Measurements from ENCODE around the gene ZDHHC9.

Gene ZDHHC9

DNA sequence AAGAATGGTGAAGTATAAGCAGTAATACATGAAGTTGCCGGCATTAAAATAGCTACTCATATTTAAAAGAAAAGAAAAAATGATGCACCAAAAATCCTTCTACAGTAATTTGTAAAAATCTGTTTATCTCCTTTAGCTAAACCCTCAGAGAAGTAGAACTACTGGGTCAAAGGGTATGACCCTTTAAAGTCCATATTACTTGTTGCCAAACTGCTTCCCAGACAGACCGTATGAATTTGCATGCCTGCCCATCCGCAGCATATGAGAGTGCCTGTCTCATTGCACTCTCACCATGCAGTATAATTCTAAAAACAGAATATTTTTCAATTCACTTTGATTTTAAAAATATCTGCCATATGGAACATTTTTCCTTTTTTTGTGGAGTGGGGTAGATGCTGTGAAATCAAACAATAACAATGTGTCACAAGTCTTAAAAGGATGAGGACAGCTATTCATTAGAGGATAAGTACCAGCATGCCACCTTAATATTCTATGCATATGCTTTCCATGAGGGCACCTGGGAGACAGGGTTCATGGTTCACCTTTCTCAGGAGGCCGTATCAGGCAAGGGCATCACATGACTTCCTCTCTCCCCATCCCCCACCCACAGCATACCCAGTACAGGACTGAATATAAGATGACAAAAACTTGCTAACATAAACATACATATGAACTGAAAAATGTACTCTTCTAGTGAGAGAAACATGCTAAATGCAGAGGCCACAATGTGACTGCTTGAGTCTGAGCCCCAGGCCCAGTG, 17.8 kb downstream of the ZDHHC9 start:
- no peaks in the 10 kb centered on the region for H3K79me2 ChIP-seq (ENCODE audit: insufficient read depth, low read length)
- H3K27me3 ChIP-seq (ENCODE audit: insufficient read depth, low read length, poor library complexity): no peaks in the 10 kb centered on the region
- no peak overlapping the region for H2AFZ ChIP-seq (ENCODE audit: low read depth, low read length)
- no peaks in the 10 kb centered on the region for H3K9me3 ChIP-seq (ENCODE audit: insufficient read depth, low read length, severe bottlenecking)
- H3K9ac ChIP-seq (ENCODE audit: low read depth, low read length): no peak overlapping the region
- H4K20me1 ChIP-seq (ENCODE audit: insufficient read depth, low read length): no peaks in the 10 kb centered on the region
- H3K4me2 ChIP-seq (ENCODE audit: insufficient read depth, low read length): no peak overlapping the region
- DNase-seq: no peak
- no peak overlapping the region for H3K27ac ChIP-seq (ENCODE audit: low read length)
- H3K36me3 ChIP-seq (ENCODE audit: insufficient read depth, low read length): peaks cover 12% of the 10 kb centered on the region
- H3K4me1 ChIP-seq (ENCODE audit: insufficient read depth, low read length): no peaks in the 10 kb centered on the region
- no peak for ATAC-seq (ENCODE audit: insufficient read depth, low read depth)
- no peak overlapping the region for H3K4me3 ChIP-seq (ENCODE audit: low read depth in 1 of 2, low read length in 2 of 2)
- TF ChIP-seq CTCF (IDR thresholded peaks at IDR 0.05; ENCODE audit: borderline replicate concordance, extremely low read depth, low read length, poor library complexity, severe bottlenecking): no peak
- TF ChIP-seq EZH2 (IDR thresholded peaks at IDR 0.05; ENCODE audit: borderline replicate concordance, low read depth, low read length, severe bottlenecking): no peak

- DNase-seq (no peak), ATAC-seq (ENCODE audit: insufficient read depth, low read depth) (no peak)
- H3K4me3 ChIP-seq (ENCODE audit: low read depth in 1 of 2, low read length in 2 of 2): no peak overlapping the region
- no peaks in the 10 kb centered on the region for H3K79me2 ChIP-seq (ENCODE audit: insufficient read depth, low read length)
- H3K9ac ChIP-seq (ENCODE audit: low read depth, low read length): no peak overlapping the region
- H2AFZ ChIP-seq (ENCODE audit: low read depth, low read length): no peak overlapping the region
- no peaks in the 10 kb centered on the region for H3K4me1 ChIP-seq (ENCODE audit: insufficient read depth, low read length)
- H3K4me2 ChIP-seq (ENCODE audit: insufficient read depth, low read length): no peak overlapping the region
- no peaks in the 10 kb centered on the region for H4K20me1 ChIP-seq (ENCODE audit: insufficient read depth, low read length)
- H3K27me3 ChIP-seq (ENCODE audit: insufficient read depth, low read length, poor library complexity): no peaks in the 10 kb centered on the region
- TF ChIP-seq CTCF (IDR thresholded peaks at IDR 0.05; ENCODE audit: borderline replicate concordance, extremely low read depth, low read length, poor library complexity, severe bottlenecking): no peak
- no peak for TF ChIP-seq EZH2 (IDR thresholded peaks at IDR 0.05; ENCODE audit: borderline replicate concordance, low read depth, low read length, severe bottlenecking)
- peaks cover 12% of the 10 kb centered on the region for H3K36me3 ChIP-seq (ENCODE audit: insufficient read depth, low read length)
- no peaks in the 10 kb centered on the region for H3K9me3 ChIP-seq (ENCODE audit: insufficient read depth, low read length, severe bottlenecking)
- no peak overlapping the region for H3K27ac ChIP-seq (ENCODE audit: low read length)
Observed at GRCh38 chrX:129824620-129825019, 19.1 kb downstream of the ZDHHC9 start.

DNA sequence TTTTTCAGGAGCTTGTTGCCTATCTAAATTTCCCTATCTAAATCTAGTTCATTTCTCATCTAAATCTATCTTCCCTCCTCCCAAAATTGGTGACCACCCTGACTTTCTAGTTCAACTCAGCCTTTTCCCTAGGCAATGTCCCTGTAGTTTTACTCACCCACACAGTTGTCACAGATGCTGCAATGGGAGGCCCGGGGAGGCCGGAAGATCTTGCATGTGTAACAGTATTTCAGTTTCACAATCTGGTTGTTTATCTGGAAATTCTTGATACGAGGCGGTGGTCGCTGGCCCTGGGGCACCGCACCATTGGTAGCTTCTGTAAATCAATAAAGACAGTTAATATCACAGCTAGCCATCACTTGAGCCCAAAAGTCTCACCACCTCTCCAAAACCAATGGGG, 20.2 kb downstream of the ZDHHC9 start:
- Histone ChIP-seq H3K9me3 (ENCODE audit: insufficient read depth, low read length, severe bottlenecking) (no peaks in the 10 kb centered on the region), H3K4me2 (ENCODE audit: insufficient read depth, low read length) (no peak overlapping the region), H3K79me2 (ENCODE audit: insufficient read depth, low read length) (no peaks in the 10 kb centered on the region), H2AFZ (ENCODE audit: low read depth, low read length) (0 out of 2 replicates have a peak overlapping the region, but pooled peaks have one; percentile 5), H3K4me1 (ENCODE audit: insufficient read depth, low read length) (no peaks in the 10 kb centered on the region), H3K4me3 (ENCODE audit: low read depth in 1 of 2, low read length in 2 of 2) (no peak overlapping the region), H3K27ac (ENCODE audit: low read length) (no peak overlapping the region), H4K20me1 (ENCODE audit: insufficient read depth, low read length) (no peaks in the 10 kb centered on the region), H3K9ac (ENCODE audit: low read depth, low read length) (no peak overlapping the region), H3K27me3 (ENCODE audit: insufficient read depth, low read length, poor library complexity) (no peaks in the 10 kb centered on the region), H3K36me3 (ENCODE audit: insufficient read depth, low read length) (peaks cover 8% of the 10 kb centered on the region)
- DNase-seq (no peak), ATAC-seq (ENCODE audit: insufficient read depth, low read depth) (peak; percentile 16; the same call in 1 of the 3 replicates)
- TF ChIP-seq CTCF (IDR thresholded peaks at IDR 0.05; ENCODE audit: borderline replicate concordance, extremely low read depth, low read length, poor library complexity, severe bottlenecking) (no peak), EZH2 (IDR thresholded peaks at IDR 0.05; ENCODE audit: borderline replicate concordance, low read depth, low read length, severe bottlenecking) (no peak)
